ENCODE data around the gene DGCR6L.
"Not testable (repeated sequence)": the region's sequence is repeated elsewhere in the genome, so short reads cannot be mapped to it uniquely, and the experiment has no call there.

The DGCR6L gene

DNA sequence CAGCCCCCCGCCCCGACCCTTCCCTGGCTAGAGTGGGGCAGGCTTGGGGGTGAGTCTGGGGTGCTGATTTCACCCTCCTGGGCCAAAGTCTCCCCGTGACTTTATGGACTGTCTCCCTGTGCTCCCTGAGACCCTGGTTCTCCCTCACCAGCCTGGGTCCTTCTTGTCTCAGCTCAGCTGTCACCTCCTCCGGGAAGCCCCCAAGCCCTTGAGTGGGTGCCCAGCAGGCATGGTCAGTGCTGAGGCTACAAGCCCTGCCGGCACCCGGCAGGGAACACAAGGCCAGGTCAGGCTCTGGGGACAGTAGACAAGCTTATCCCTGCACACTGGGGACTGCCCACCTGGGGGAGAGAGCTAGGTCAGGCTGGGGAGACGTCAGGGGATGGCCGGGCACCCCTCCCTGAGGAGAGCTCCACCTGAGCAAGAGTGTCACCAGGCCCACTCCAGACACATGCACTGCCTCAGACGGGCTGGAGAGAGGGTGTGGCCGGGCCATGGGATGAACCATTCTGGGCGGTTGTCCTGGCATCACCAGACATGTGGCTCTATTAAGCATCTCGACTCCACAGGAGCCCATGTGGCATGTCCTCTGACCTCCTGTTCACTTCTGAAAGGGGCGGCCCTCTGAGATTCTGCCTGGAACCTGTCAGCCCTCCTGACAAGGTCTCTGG lies 29.1 kb downstream of the DGCR6L start:
- no peak for DNase-seq

DNA sequence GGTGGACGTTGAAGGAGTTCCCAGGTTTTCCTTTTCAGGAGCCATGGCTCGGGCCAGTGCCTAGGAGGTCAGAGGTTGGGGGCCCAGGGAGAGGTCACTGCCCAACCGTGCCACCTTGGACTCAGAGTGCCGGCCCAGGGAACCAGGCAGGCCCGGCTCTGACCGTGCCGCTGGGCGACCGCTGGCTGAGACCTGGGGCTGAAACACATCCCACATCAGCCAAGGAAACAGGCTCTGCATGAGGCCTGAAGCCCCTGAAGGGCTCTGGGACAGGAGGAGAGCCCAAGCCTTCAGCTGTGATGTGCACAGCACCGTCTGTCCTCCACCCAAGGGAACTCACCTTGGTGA lies 29.8 kb downstream of the DGCR6L start:
- DNase-seq: no peak

- DNase-seq: not testable (repeated sequence)
Measured at GRCh38 chr22:20289182-20290044, 30.4 kb downstream of the DGCR6L start.

DNA sequence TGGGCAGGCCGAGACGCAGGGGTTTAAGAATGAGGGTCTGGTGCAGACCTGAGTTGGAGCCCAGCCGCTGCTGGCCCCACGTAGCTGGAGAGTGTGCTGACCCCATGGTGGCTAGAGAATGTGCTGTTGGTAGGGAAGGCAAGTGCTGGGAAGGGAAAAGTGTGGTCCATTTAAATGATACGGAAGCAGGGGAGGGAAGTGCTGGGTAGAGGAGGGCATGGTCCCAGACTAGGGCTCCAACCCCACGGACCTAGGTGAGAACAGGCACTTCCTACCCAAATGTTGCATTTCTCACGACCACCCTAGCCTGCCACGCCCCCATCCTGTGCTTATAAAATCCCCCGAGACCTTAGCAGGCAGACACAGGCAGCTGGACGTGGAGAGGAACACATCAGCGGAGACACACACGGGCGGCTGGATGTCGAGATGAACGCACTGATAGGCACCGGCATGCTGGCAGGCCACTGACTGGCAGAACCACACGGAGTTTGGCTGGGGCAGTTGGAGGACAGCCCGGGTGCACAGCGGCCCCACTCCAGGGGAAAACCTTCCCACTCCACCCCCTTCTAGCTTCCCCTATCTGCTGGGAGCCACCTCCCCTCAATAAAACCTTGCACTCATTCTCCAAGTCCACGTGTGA lies 33.0 kb downstream of the DGCR6L start:
- DNase-seq: not testable (repeated sequence)

DNA sequence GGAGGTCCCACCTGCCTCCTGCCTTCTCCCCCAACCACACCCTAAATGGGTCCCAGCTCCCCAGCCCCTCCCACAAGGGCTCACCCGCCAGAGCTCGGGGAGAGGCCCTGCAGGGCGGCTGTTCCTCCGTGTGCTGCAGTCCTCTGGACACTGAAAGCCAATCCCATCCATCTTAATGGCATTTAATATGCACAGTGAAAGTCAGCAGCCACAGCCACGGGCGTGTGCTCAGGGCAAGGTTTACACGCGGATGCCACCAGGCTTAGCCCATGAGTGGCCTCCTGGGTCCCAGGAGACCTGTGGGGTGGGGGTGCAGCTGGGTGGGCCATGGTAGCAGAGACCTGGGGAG lies 33.6 kb downstream of the DGCR6L start:
- not testable (repeated sequence) for DNase-seq

GRCh38 chr22:20285473-20286311 lies 34.2 kb downstream of the DGCR6L start:
- DNase-seq: peak; percentile 27

- DNase-seq: no peak
Measured at GRCh38 chr22:20284471-20285086, 35.3 kb downstream of the DGCR6L start.

DNA sequence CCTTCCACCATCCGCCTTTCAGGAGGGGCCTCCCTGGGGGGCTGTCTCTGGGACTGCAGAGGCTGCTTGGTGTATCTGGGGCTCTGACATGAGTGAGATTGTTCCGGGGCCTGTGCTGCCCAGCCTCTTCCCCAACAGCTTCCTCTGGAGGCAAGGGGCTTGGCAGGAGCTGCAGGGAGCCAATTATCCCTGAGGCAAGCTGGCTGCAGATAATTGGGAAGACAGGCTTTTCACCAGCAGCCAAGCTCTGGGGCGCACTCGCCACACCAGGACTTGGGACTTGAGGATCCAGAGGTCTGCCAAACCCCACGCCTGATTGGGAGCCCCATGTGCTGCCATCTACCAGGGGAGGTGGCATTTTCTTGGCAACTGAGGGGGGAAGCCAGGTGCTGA lies 36.2 kb downstream of the DGCR6L start:
- no peak for DNase-seq

DNA sequence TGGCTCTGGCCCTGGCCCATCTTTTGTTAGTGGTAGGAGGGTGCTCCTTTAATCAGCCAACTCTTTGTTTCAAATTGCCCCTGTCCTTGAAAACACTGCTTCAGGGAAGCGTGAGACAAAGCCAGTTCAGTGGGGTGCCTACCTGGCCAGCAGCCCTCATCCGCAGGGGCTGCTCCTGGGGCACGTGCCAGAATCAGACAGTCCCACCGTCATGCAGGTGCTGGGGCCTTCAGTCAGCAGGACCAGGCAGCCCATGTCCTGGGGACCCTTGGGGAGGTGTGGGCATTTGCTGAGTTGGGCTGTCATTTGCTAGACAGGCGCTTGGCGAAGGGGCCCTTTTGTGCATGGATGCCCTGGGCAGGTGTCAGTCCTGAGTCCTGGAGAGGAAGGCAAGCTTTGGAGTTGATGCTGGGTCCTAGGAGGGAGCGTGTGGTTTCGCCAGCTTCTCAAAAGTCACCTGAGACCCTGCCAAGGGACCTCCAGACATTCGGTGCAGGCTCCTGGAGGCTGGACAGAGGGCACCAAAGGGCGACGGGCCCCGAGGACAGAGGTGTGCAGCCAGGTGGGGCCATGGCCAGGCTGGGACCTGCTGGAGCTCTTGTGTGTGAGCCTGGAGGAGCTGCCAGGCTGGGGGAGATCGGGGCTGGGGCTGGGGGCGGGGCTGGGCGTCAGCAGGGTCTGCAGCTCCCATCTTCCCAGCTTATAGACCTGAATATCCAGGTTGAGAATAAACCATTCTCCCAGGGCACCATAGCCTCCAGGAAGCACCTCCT lies 36.8 kb downstream of the DGCR6L start:
- DNase-seq: no peak

DNA sequence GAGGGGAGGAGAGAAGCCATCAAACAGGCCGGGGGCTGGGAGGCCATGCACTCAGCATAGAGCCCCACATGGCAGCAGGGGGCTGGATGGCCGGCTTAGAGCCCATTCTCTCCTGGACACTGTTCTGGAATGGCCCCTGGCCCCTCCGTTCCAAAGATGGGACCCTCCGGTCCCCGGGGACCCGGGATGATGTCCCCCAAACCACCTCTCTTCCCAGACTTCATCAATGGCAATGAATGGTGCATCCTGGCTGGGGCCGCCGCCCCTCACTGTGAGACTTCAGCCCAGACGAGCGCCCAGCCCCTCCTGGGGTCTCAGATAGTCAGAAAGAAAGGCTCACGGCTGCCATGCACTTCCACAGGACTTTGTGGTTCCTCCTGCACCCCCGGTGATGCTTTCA lies 38.0 kb downstream of the DGCR6L start:
- no peak for DNase-seq

DNA sequence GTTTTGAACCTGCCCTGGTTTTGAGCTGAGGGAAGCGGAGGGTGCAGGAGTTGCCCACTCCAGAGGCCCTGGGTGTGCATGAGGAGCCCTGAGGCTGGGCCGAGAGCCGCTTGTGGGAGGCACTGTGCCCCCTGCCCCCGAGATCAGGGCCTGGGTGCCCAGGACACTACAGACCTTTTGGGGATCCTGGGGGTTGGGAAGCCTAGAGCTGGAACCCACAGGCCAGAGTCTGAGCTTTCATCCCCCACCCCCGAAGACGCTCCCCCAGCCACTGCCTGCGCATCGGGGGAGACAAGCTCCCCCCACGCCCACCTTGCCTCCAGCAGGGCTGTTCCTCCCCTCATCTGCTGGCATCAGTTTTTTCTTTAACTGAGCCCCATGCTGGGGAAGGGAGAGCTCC lies 38.4 kb downstream of the DGCR6L start:
- not testable (repeated sequence) for DNase-seq

- no peak for DNase-seq
Measured at GRCh38 chr22:20280866-20281265, 39.0 kb downstream of the DGCR6L start.

GRCh38 chr22:20280163-20280562 lies 39.7 kb downstream of the DGCR6L start:
- DNase-seq: not testable (repeated sequence)

- no peak for DNase-seq
Measured at GRCh38 chr22:20279662-20280134, 40.2 kb downstream of the DGCR6L start.

- not testable (repeated sequence) for DNase-seq
Measured at GRCh38 chr22:20278726-20279490, 41.0 kb downstream of the DGCR6L start.

GRCh38 chr22:20277936-20278635 lies 41.8 kb downstream of the DGCR6L start:
- DNase-seq: not testable (repeated sequence)

DNA sequence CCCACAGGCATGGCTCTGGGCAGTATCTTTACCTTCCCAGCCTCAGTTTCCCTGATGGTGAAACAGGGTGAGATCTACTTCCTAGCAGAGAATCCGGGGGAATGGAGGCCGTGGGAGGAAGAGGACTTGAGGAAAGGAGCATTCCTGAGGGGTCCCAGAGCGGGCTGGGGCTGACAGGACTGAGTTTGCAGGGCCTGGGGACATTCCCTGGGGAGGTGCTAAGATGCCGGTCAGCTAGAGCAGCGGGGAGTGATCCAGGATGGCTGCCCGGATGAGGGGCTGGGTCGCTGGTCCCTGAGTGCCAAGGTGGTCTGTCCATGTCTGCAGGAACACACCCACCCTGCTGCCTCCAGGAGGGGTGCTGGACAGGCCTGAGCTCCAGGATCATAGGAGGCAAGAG lies 43.4 kb downstream of the DGCR6L start:
- DNase-seq: no peak

GRCh38 chr22:20275836-20276235 lies 44.0 kb downstream of the DGCR6L start:
- no peak for DNase-seq

GRCh38 chr22:20275325-20275724 lies 44.5 kb downstream of the DGCR6L start:
- not testable (repeated sequence) for DNase-seq

DNA sequence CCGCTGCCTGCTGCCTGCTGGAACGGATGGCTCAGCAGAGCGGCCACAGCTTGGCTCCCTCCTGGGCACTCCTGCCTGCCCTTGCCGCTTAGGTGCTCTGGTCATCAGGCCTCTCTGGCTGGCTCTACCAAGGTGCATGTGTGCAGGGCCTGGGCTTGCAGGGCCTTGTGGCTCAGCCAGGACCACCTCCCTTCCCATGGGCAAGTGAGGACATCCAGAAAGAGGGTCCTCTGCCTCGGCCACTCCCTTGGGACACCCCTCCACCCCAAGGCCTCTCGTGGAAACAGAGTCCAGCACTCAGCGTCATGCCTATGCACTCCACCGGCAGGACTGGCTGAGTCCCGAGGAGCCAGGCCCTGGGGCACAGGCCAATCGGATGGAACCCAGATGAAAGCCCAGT lies 45.5 kb downstream of the DGCR6L start:
- DNase-seq: not testable (repeated sequence)
